A673 (cell line): Measurements from ENCODE around the gene BFSP2. TPM values are rescaled to one million over a fixed set of nuclear protein-coding genes. Genes with fewer than 3 reads are reported as not detected.

Experiments used
- BruUV-seq: library from RNA; stranded (reverse); fragments of 400-500 nt; replicated peaks from 2 replicates; lab custom pipeline; 2021; lab: Mats Ljungman, UMichigan
- CTCF ChIA-PET: fragments of 300-600 bp; sonication (Branson Sonifier 250); formaldehyde crosslinking; loops from one replicate; lab custom pipeline; 2022; ENCODE audit warnings: antibody characterized with exemption; lab: Charles Lee
- POLR2A ChIA-PET: fragments of 300-600 bp; sonication (Branson Sonifier 250); formaldehyde crosslinking; loops from one replicate; lab custom pipeline; 2022; ENCODE audit warnings: antibody characterized with exemption; ENCODE audit not compliant: low non-redundant PET; lab: Charles Lee
- DNase-seq: peaks from one replicate; pipeline ENCODE4 v3.0.0-alpha.2; 2015; ENCODE audit warnings: low spot score
- H3K27ac ChIP-seq: fragments of 200-600 bp; sonication (generic); 2 replicates; pipeline ENCODE4 v1.5.1; 2016; ENCODE audit warnings: mixed run types, low read depth, mild to moderate bottlenecking, mixed read lengths, antibody characterized with exemption, low read length; ENCODE audit not compliant: poor library complexity, severe bottlenecking
- H3K27me3 ChIP-seq: fragments of 200-600 bp; sonication (generic); replicated peaks from 2 replicates; pipeline ENCODE4 v1.6.1; 2017; ENCODE audit warnings: mixed run types, low read depth, mild to moderate bottlenecking, mixed read lengths, antibody characterized with exemption, low read length; ENCODE audit not compliant: insufficient read depth, poor library complexity
- H3K36me3 ChIP-seq: fragments of 200-600 bp; sonication (generic); 2 replicates; pipeline ENCODE4 v1.6.1; 2016; ENCODE audit warnings: mixed run types, mild to moderate bottlenecking, mixed read lengths, antibody characterized with exemption, low read length; ENCODE audit not compliant: insufficient read depth, poor library complexity, severe bottlenecking
- H3K4me1 ChIP-seq: fragments of 200-600 bp; sonication (generic); 2 replicates; pipeline ENCODE4 v1.6.1; 2017; ENCODE audit warnings: mixed run types, mild to moderate bottlenecking, mixed read lengths, antibody characterized with exemption, low read length; ENCODE audit not compliant: insufficient read depth, poor library complexity, severe bottlenecking
- H3K4me3 ChIP-seq: fragments of 200-600 bp; sonication (generic); 2 replicates; pipeline ENCODE4 v1.5.1; 2016; ENCODE audit warnings: low read depth, mixed run types, mild to moderate bottlenecking, mixed read lengths, low read length; ENCODE audit not compliant: poor library complexity, severe bottlenecking
- H3K9me3 ChIP-seq: fragments of 200-600 bp; sonication (generic); 2 replicates; pipeline ENCODE4 v1.6.1; 2016; ENCODE audit warnings: mixed run types, low read depth, mild to moderate bottlenecking, mixed read lengths, antibody characterized with exemption, low read length; ENCODE audit not compliant: poor library complexity, severe bottlenecking
- EZH2 ChIP-seq: fragments of 200-600 bp; sonication (generic); IDR thresholded peaks from 2 replicates; pipeline ENCODE4 v1.6.1; 2017; ENCODE audit warnings: borderline replicate concordance, low read depth, mild to moderate bottlenecking, mixed read lengths, antibody characterized with exemption, low read length; ENCODE audit not compliant: poor library complexity, severe bottlenecking
- intact Hi-C: fragments of 100-400 bp; cut with micrococcal nuclease; formaldehyde crosslinking; loops from one replicate; pipeline ENCODE4 v1.10.0; 2022; ENCODE audit not compliant: unreplicated experiment
- total RNA-seq: library from RNA; stranded (reverse); gene quantifications from 2 replicates; pipeline ENCODE4 v1.2.3, GENCODE V29; 2021
- TF ChIP-seq, protein P1 (sequence below): fragments of 300-800, 200-600 bp; sonication (generic); conservative IDR thresholded peaks from 2 replicates; pipeline ENCODE4 v1.5.1; 2017; ENCODE audit warnings: low read depth, mild to moderate bottlenecking, antibody characterized with exemption, low read length, moderate library complexity, mixed read lengths

Gene BFSP2
- total RNA-seq, 1 experiment from 2014 or later = not detected

DNA sequence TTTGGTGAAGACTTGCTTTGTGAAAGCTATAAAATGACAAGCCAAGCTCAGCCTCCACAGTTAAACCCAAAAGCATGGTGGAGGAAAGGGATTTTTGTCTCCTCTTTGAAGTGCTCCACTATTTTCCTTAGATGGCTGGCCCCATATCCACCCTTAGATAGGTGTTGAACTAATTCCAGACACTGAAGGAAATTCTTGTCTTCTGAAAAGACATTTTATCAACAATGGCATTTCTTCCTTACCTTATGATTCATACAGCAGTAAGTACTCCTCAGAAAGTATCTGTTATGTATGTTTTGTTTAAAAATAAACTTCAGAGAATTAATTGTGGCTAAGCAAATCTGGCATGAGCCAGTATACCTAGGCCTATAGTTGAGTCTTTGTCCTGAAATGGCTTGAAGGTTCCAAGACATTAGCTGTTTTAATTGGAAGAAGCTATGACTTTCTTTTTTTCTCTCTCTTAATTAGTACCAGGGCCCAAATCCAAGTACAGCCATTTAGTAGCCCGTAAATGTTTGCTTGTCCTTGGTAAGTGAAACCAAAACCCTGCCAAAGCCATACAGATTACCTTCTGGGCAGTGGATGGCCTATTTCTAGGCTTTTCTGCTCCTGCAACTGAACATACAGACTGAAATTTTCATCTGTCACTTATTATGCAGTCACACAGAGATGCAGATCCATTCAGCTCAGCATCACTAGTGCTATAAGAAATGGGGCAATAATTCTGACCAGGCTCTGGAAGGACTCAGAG, 5.1 kb upstream of the BFSP2 start:
- no peaks in the 10 kb centered on the region for H3K9me3 ChIP-seq
- no TSS peak for BruUV-seq
- peaks cover 13% of the 10 kb centered on the region for H3K27me3 ChIP-seq
- no peaks in the 10 kb centered on the region for H3K4me1 ChIP-seq
- no peak overlapping the region for H3K27ac ChIP-seq
- H3K36me3 ChIP-seq = no peaks in the 10 kb centered on the region
- DNase-seq = no peak
- no peak for TF ChIP-seq EZH2
- TF ChIP-seq, protein P1, sequence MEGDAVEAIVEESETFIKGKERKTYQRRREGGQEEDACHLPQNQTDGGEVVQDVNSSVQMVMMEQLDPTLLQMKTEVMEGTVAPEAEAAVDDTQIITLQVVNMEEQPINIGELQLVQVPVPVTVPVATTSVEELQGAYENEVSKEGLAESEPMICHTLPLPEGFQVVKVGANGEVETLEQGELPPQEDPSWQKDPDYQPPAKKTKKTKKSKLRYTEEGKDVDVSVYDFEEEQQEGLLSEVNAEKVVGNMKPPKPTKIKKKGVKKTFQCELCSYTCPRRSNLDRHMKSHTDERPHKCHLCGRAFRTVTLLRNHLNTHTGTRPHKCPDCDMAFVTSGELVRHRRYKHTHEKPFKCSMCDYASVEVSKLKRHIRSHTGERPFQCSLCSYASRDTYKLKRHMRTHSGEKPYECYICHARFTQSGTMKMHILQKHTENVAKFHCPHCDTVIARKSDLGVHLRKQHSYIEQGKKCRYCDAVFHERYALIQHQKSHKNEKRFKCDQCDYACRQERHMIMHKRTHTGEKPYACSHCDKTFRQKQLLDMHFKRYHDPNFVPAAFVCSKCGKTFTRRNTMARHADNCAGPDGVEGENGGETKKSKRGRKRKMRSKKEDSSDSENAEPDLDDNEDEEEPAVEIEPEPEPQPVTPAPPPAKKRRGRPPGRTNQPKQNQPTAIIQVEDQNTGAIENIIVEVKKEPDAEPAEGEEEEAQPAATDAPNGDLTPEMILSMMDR = no peak
- ChIA-PET POLR2A (no interaction called here), CTCF (no interaction called here)
- no peak overlapping the region for H3K4me3 ChIP-seq
- intact Hi-C loops = no loop called here

DNA sequence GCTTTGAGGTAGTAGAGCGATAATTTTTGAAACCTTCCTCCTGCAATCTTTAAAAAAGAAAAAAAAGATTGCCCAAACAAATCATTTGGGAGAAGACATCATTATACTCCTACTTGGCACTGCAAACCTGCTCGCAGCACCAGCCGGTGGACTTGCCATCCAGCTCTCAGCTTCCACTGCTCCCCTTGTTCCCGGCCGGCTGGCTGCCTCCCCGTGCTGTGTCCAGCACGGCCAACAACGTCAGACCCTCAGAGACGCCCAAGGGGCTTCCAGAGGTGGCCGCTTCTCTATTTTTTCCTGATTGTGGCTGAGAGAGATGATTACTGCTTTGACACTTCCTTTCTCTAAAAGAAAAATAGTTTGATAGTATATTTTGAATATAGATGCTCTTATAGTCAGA, 3.0 kb upstream of the BFSP2 start:
- DNase-seq = no peak
- TF ChIP-seq EZH2 = no peak
- TF ChIP-seq, protein P1 = no peak
- H3K9me3 ChIP-seq = no peaks in the 10 kb centered on the region
- BruUV-seq = no TSS peak
- H3K36me3 ChIP-seq = no peaks in the 10 kb centered on the region
- POLR2A ChIA-PET = no interaction called here
- H3K27ac ChIP-seq = no peak overlapping the region
- peaks cover 13% of the 10 kb centered on the region for H3K27me3 ChIP-seq
- intact Hi-C loops = no loop called here
- no peaks in the 10 kb centered on the region for H3K4me1 ChIP-seq
- H3K4me3 ChIP-seq = no peak overlapping the region
- CTCF ChIA-PET = no interaction called here

DNA sequence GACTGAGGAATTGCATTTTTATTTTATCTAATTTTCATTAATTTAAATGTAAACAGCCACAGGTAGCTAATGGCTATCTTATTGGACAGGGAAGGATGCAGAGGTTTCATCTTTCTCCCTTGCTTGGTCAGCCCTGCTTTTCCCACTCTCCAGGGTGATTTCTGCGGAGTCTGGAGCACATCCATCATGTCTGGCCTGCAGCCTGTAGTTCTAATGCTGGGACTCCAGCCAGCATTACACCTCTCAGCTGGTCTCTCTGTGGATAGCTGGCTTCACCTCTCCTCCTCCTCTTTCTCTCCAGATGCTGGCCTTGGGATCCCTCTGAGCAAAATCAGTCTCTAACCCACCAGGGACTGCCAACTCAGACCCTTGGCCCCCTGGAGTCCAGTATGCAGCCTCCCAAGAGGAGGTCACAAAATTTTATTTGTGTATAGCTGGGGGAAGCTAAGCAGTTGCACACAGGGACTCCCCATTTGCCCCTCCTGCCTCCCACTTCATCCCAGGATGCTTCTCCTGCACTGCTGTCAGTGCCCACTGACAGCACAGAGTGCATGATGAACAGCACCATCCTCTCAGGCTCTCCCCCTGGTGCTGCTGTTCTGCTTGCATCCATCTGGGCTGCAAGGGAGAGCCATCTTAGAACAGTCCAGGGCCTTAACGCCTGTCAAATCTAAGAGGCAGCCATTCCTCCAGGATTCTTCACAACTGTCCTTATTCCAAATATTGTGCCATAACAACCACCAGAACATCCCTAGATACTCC, 1.7 kb downstream of the BFSP2 start:
- Histone ChIP-seq H3K27ac (no peak overlapping the region), H3K4me1 (no peaks in the 10 kb centered on the region), H3K36me3 (no peaks in the 10 kb centered on the region), H3K4me3 (no peak overlapping the region), H3K9me3 (no peaks in the 10 kb centered on the region), H3K27me3 (peaks cover 8% of the 10 kb centered on the region)
- BruUV-seq = no TSS peak
- TF ChIP-seq, protein P1 = no peak
- no peak for TF ChIP-seq EZH2
- POLR2A ChIA-PET = no interaction called here
- intact Hi-C loops = no loop called here
- CTCF ChIA-PET = no interaction called here
- no peak for DNase-seq
